Suprapubic skin (tissue), 4 donors: ENCODE results near the gene MRPL1. TPM values are rescaled to one million over a fixed set of nuclear protein-coding genes. Genes with fewer than 3 reads are reported as not detected.

Source experiments
- DNase-seq, 2 donors: peaks; one replicate each; pipeline ENCODE4 v3.0.0-alpha.2; 2019; ENCODE audit warnings: low spot score in 2 of 2
- H3K27ac ChIP-seq: fragments of 200-600 bp; sonication (generic); one replicate; pipeline ENCODE4 v1.5.1; 2019
- H3K27me3 ChIP-seq: fragments of 200-600 bp; sonication (generic); one replicate; pipeline ENCODE4 v1.5.1; 2019
- H3K36me3 ChIP-seq: fragments of 200-600 bp; sonication (generic); one replicate; pipeline ENCODE4 v1.5.1; 2019
- H3K4me1 ChIP-seq: fragments of 200-600 bp; sonication (generic); one replicate; pipeline ENCODE4 v1.5.1; 2019
- H3K4me3 ChIP-seq: fragments of 200-600 bp; sonication (generic); one replicate; pipeline ENCODE4 v1.5.1; 2019; ENCODE audit warnings: mild to moderate bottlenecking
- H3K9me3 ChIP-seq: fragments of 200-600 bp; sonication (generic); one replicate; pipeline ENCODE4 v1.5.1; 2019
- CTCF ChIP-seq, 2 donors: fragments of 200-600 bp in 1 of 2; fragments of 450-650 bp in 1 of 2; sonication (generic) in 1 of 2; IDR thresholded peaks; one replicate each; pipeline ENCODE4 v1.5.1; 2016 to 2019; ENCODE audit warnings: antibody characterized with exemption in 2 of 2, mild to moderate bottlenecking in 1 of 2, moderate library complexity in 1 of 2
- EP300 ChIP-seq: sonication (generic); formaldehyde crosslinking; IDR thresholded peaks from one replicate; pipeline ENCODE4 v1.6.1; 2017; ENCODE audit warnings: antibody characterized with exemption
- POLR2A ChIP-seq, 2 donors: fragments of 450-650 bp; IDR thresholded peaks; one replicate each; pipeline ENCODE4 v1.6.1; 2017; ENCODE audit warnings: antibody characterized with exemption in 2 of 2, mild to moderate bottlenecking in 2 of 2, moderate library complexity in 2 of 2
- POLR2AphosphoS5 ChIP-seq, 3 donors: sonication (generic); formaldehyde crosslinking; IDR thresholded peaks; one replicate each; pipeline ENCODE4 v1.6.1; 2017; ENCODE audit warnings: antibody characterized with exemption in 3 of 3
- WGBS: methylation state at CpG from one replicate; pipeline ENCODE4 v1.1.5; 2018; 5-methylcytosine and 5-hydroxymethylcytosine counted together
- total RNA-seq, 4 donors: library from RNA; depleted of rRNA; stranded (reverse); fragments of >200 nt; gene quantifications; one replicate each; pipeline ENCODE4 v1.1.0, GENCODE V29; 2016

MRPL1 gene
- total RNA-seq, 4 donors from 2014 or later = 13.2 to 28.2 (median 15.6) TPM

DNA sequence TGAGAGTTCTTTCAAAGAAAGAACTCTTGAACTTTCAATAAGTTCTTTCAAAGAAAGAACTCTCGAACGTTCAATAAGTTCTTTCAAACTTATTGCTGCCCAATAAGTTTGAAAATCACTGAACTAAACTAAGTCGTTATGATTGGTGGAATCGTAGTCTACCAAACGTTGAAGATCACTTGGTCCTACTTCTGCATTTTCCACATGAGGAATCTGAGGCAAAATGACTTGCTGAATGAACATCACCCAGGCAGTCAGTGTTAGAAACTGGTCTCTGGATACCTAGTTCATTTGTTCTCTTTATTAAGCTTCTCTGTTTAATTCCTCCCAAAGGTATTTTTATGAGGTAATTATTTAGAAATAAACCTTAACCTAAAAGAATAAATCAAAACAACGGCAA, 36.4 kb upstream of the MRPL1 start:
- WGBS = 85% methylated on average over 6 of the region's 6 CpGs
- Histone ChIP-seq H3K4me3 (no peak overlapping the region), H3K9me3 (no peaks in the 10 kb centered on the region), H3K4me1 (peaks cover 4% of the 10 kb centered on the region), H3K36me3 (no peaks in the 10 kb centered on the region), H3K27me3 (no peaks in the 10 kb centered on the region), H3K27ac (no peak overlapping the region)
- TF ChIP-seq CTCF (IDR thresholded peaks at IDR 0.05) = no peak
- TF ChIP-seq EP300 = no peak
- TF ChIP-seq POLR2AphosphoS5 (IDR thresholded peaks at IDR 0.05) = no peak
- TF ChIP-seq POLR2A (IDR thresholded peaks at IDR 0.05) = no peak
- no peak for DNase-seq

DNA sequence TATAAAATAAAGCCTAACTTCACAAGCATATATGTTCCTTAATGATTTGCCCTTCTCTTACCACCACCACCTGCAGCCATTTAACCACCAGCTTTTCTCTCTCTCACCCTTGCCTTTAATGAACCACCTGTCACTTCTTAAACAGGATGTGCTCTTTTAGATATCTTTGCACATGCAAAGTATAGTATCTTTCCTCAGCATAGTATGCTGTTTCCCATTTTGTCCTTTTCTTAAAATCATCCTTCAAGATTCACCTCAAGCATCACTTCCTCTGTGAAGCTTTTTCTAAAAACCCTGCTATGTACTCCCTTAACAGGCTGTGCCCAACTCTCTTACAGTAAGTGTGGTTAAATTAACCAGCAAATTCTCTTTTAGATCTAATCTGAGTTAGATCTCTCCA, 35.3 kb upstream of the MRPL1 start:
- H3K9me3 ChIP-seq = no peaks in the 10 kb centered on the region
- no peaks in the 10 kb centered on the region for H3K36me3 ChIP-seq
- no peak overlapping the region for H3K27ac ChIP-seq
- no peaks in the 10 kb centered on the region for H3K4me1 ChIP-seq
- peaks cover 3% of the 10 kb centered on the region for H3K27me3 ChIP-seq
- H3K4me3 ChIP-seq = no peak overlapping the region
- TF ChIP-seq POLR2AphosphoS5 (IDR thresholded peaks at IDR 0.05) (no peak), POLR2A (IDR thresholded peaks at IDR 0.05) (no peak), CTCF (IDR thresholded peaks at IDR 0.05) (no peak), EP300 (no peak)
- DNase-seq = no peak

GRCh38 chr4:77833126-77833724, 29.4 kb upstream of the MRPL1 start:
- TF ChIP-seq EP300 (no peak), POLR2A (IDR thresholded peaks at IDR 0.05) (no peak), POLR2AphosphoS5 (IDR thresholded peaks at IDR 0.05) (no peak), CTCF (IDR thresholded peaks at IDR 0.05) (no peak)
- Histone ChIP-seq H3K27me3 (peaks cover 3% of the 10 kb centered on the region), H3K4me1 (peaks cover 5% of the 10 kb centered on the region), H3K27ac (peak overlapping the region; percentile 41), H3K36me3 (no peaks in the 10 kb centered on the region), H3K9me3 (no peaks in the 10 kb centered on the region), H3K4me3 (no peak overlapping the region)
- WGBS = 58% methylated on average over 2 of the region's 2 CpGs
- no peak for DNase-seq

DNA sequence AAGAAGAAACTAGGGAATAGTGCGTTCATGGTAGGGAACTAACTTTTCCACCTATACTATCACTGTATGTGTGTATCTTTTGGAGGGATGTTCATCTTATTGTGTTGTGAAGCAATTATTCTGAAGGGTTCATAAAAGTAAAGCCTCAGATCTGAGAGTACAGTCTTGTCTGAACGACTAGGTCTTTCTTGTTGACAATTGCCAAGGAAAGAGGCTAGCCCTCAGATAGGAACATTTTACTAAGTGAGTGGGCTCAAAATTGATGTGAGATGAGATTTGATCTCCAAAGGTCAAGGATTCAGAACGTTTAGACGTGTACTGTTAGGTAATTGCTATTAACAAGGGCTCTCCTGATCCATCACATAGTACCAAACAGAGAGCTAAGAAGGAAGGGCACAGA, 28.2 kb upstream of the MRPL1 start:
- H3K27ac ChIP-seq = no peak overlapping the region
- H3K36me3 ChIP-seq = no peaks in the 10 kb centered on the region
- no peak for TF ChIP-seq POLR2AphosphoS5 (IDR thresholded peaks at IDR 0.05)
- TF ChIP-seq POLR2A (IDR thresholded peaks at IDR 0.05) = no peak
- TF ChIP-seq EP300 = no peak
- TF ChIP-seq CTCF (IDR thresholded peaks at IDR 0.05) = no peak
- no peak for DNase-seq
- H3K4me3 ChIP-seq = no peak overlapping the region
- H3K27me3 ChIP-seq = peaks cover 3% of the 10 kb centered on the region
- 78% methylated on average over 4 of the region's 4 CpGs for WGBS
- H3K9me3 ChIP-seq = no peaks in the 10 kb centered on the region
- peaks cover 5% of the 10 kb centered on the region for H3K4me1 ChIP-seq

DNA sequence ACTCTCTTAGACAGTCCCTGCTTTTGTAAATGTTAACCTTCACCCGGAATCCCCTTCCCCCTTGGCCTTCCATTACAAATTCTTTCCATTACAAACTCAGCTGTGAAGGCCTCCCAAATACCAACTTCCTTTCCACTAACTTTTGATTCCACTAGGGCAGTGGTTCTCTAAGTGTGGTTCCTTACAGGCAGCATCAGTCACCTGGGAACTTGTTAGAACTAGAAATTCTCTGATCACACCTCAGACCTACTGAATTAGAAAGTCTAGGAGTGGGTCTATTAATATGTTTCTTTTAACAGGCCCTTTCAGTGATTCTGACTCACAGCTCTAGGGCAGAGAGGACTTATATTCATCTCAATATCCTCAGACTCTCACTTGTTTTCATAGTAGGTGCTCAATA, 19.0 kb upstream of the MRPL1 start:
- 68% methylated on average over 1 of the region's 1 CpG for WGBS
- H3K27ac ChIP-seq = no peak overlapping the region
- TF ChIP-seq POLR2AphosphoS5 (IDR thresholded peaks at IDR 0.05) = no peak
- no peak for TF ChIP-seq EP300
- no peak for TF ChIP-seq POLR2A (IDR thresholded peaks at IDR 0.05)
- H3K9me3 ChIP-seq = no peaks in the 10 kb centered on the region
- H3K36me3 ChIP-seq = no peaks in the 10 kb centered on the region
- H3K27me3 ChIP-seq = no peaks in the 10 kb centered on the region
- H3K4me1 ChIP-seq = no peaks in the 10 kb centered on the region
- DNase-seq = no peak
- H3K4me3 ChIP-seq = no peak overlapping the region

GRCh38 chr4:77844363-77844762, 18.3 kb upstream of the MRPL1 start:
- TF ChIP-seq CTCF (IDR thresholded peaks at IDR 0.05) (no peak), POLR2AphosphoS5 (IDR thresholded peaks at IDR 0.05) (no peak), EP300 (no peak), POLR2A (IDR thresholded peaks at IDR 0.05) (no peak)
- WGBS = 97% methylated on average over 1 of the region's 1 CpG

More at GRCh38 chr4:77844363-77844762, 18.3 kb upstream of the MRPL1 start:
- Histone ChIP-seq H3K4me3 (no peak overlapping the region), H3K27ac (no peak overlapping the region), H3K36me3 (no peaks in the 10 kb centered on the region), H3K4me1 (no peaks in the 10 kb centered on the region), H3K9me3 (no peaks in the 10 kb centered on the region), H3K27me3 (no peaks in the 10 kb centered on the region)
- DNase-seq = no peak
